ENCODE measurements around the gene FNDC8. TPM values are rescaled to one million over a fixed set of nuclear protein-coding genes. Genes with fewer than 3 reads are reported as not detected.
A peak's percentile ranks its signal among the peaks of the same experiment; 100 is the strongest.

The FNDC8 gene
- polyA plus RNA-seq, 1 of the 3 experiments (the other 2 are of a cell fraction): not detected

- TF ChIP-seq, protein P1, sequence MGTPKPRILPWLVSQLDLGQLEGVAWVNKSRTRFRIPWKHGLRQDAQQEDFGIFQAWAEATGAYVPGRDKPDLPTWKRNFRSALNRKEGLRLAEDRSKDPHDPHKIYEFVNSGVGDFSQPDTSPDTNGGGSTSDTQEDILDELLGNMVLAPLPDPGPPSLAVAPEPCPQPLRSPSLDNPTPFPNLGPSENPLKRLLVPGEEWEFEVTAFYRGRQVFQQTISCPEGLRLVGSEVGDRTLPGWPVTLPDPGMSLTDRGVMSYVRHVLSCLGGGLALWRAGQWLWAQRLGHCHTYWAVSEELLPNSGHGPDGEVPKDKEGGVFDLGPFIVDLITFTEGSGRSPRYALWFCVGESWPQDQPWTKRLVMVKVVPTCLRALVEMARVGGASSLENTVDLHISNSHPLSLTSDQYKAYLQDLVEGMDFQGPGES (IDR thresholded peaks at IDR 0.05; ENCODE audit: low read depth, low read length): no peak
These were observed 39.2 kb upstream of the FNDC8 start (continued) for GRCh38 chr17:35082073-35082657.

DNA sequence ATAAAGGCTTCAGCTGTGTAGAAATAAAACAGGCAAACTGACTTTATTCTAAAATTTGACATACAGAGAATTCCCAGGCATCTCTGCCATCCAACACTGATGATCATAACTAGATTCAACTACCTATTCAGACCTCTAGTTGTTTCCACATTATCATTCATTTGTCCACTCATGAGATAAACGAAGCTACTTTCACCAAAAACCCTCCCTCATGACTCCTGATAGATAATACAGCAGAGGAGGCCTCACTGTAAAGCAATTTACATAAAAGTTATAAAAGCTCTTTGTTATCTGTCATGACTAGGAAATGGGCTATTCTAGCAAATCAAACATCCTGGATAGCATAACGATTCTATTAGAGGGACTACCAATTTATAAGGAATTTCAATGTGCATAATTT lies 38.3 kb upstream of the FNDC8 start:
- ChIA-PET POLR2A (no interaction called here), CTCF (interaction anchor here (0.6 to 1.6 kb wide), 7 partner anchors 12 to 640 kb away, joined by 3 to 7 read pairs (median 3); partner anchors contain the start of gene RFFL)
- H3K4me2 ChIP-seq: peak overlapping the region; percentile 54

More for the DNA sequence above, 38.3 kb upstream of the FNDC8 start:
- peak overlapping the region in 1 of 2 experiments; percentile 2; a peak in 1 of 4 replicates for H3K4me3 ChIP-seq (ENCODE audit: low read depth in 2 of 2, low read length in 1 of 2)
- H4K20me1 ChIP-seq (ENCODE audit: insufficient read depth): peaks cover 6% of the 10 kb centered on the region
- no peak overlapping the region for H2AFZ ChIP-seq (ENCODE audit: low read depth)
- H3K9me3 ChIP-seq: no peaks in the 10 kb centered on the region
- peaks cover 14 to 36% of the 10 kb centered on the region in 2 experiments for H3K4me1 ChIP-seq (ENCODE audit: control insufficient read depth in 1 of 2, insufficient read depth in 2 of 2, low read depth in 1 of 2, low read length in 1 of 2)
- H3K27ac ChIP-seq (ENCODE audit: low read depth in 2 of 2, low read length in 1 of 2): peak overlapping the region; percentile 71 to 86; a peak in 3 of 4 replicates
- DNase-seq: no peak
- WGBS (ENCODE audit: low lambda C conversion rate): 64% methylated on average over 2 of the region's 2 CpGs
- peak overlapping the region; percentile 32; the same call in 1 of the 2 replicates for H3K9ac ChIP-seq
- H3K9me2 ChIP-seq: no peaks in the 10 kb centered on the region
- H3K79me2 ChIP-seq (ENCODE audit: insufficient read depth): peaks cover 84% of the 10 kb centered on the region
- no peaks in the 10 kb centered on the region for H3K27me3 ChIP-seq (ENCODE audit: insufficient read depth)
- TF ChIP-seq REST (IDR thresholded peaks at IDR 0.05; ENCODE audit: low read depth, low read length) (no peak), FOXM1 (IDR thresholded peaks at IDR 0.05; ENCODE audit: low read depth) (no peak), GATA2 (CRISPR knock-in tag; IDR thresholded peaks at IDR 0.05) (no peak), EZH2phosphoT487 (IDR thresholded peaks at IDR 0.05; ENCODE audit: borderline replicate concordance, low read depth) (no peak), RCOR1 (IDR thresholded peaks at IDR 0.05; ENCODE audit: low read length) (no peak), JUND (IDR thresholded peaks at IDR 0.05) (no peak), MXI1 (IDR thresholded peaks at IDR 0.05; ENCODE audit: low read depth, low read length) (no peak), FOSL2 (IDR thresholded peaks at IDR 0.05; ENCODE audit: borderline replicate concordance, low read depth) (no peak), YY1 (IDR thresholded peaks at IDR 0.05; ENCODE audit: low read depth) (no peak), MEF2A (IDR thresholded peaks at IDR 0.05; ENCODE audit: borderline replicate concordance, low read depth) (no peak), SIN3A (IDR thresholded peaks at IDR 0.05; ENCODE audit: borderline replicate concordance, low read depth, low read length) (no peak), NRF1 (IDR thresholded peaks at IDR 0.05; ENCODE audit: low read depth, low read length) (no peak), RAD21 (IDR thresholded peaks at IDR 0.05; ENCODE audit: low read length) (no peak), RFX5 (IDR thresholded peaks at IDR 0.05; ENCODE audit: low read length) (no peak), SMC3 (IDR thresholded peaks at IDR 0.05; ENCODE audit: low read depth, low read length) (no peak), POLR2AphosphoS5 (IDR thresholded peaks at IDR 0.05; ENCODE audit: low read depth, low read length) (no peak)
- TF ChIP-seq, protein P2, sequence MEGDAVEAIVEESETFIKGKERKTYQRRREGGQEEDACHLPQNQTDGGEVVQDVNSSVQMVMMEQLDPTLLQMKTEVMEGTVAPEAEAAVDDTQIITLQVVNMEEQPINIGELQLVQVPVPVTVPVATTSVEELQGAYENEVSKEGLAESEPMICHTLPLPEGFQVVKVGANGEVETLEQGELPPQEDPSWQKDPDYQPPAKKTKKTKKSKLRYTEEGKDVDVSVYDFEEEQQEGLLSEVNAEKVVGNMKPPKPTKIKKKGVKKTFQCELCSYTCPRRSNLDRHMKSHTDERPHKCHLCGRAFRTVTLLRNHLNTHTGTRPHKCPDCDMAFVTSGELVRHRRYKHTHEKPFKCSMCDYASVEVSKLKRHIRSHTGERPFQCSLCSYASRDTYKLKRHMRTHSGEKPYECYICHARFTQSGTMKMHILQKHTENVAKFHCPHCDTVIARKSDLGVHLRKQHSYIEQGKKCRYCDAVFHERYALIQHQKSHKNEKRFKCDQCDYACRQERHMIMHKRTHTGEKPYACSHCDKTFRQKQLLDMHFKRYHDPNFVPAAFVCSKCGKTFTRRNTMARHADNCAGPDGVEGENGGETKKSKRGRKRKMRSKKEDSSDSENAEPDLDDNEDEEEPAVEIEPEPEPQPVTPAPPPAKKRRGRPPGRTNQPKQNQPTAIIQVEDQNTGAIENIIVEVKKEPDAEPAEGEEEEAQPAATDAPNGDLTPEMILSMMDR (IDR thresholded peaks at IDR 0.05): no peak
- TF ChIP-seq, protein P3, sequence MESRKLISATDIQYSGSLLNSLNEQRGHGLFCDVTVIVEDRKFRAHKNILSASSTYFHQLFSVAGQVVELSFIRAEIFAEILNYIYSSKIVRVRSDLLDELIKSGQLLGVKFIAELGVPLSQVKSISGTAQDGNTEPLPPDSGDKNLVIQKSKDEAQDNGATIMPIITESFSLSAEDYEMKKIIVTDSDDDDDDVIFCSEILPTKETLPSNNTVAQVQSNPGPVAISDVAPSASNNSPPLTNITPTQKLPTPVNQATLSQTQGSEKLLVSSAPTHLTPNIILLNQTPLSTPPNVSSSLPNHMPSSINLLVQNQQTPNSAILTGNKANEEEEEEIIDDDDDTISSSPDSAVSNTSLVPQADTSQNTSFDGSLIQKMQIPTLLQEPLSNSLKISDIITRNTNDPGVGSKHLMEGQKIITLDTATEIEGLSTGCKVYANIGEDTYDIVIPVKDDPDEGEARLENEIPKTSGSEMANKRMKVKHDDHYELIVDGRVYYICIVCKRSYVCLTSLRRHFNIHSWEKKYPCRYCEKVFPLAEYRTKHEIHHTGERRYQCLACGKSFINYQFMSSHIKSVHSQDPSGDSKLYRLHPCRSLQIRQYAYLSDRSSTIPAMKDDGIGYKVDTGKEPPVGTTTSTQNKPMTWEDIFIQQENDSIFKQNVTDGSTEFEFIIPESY (IDR thresholded peaks at IDR 0.05; ENCODE audit: borderline replicate concordance, low read depth): no peak
- TF ChIP-seq, protein P4, sequence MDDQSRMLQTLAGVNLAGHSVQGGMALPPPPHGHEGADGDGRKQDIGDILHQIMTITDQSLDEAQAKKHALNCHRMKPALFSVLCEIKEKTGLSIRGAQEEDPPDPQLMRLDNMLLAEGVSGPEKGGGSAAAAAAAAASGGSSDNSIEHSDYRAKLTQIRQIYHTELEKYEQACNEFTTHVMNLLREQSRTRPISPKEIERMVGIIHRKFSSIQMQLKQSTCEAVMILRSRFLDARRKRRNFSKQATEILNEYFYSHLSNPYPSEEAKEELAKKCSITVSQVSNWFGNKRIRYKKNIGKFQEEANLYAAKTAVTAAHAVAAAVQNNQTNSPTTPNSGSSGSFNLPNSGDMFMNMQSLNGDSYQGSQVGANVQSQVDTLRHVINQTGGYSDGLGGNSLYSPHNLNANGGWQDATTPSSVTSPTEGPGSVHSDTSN (IDR thresholded peaks at IDR 0.05): no peak
- H3F3A ChIP-seq (replicated peaks; ENCODE audit: insufficient read depth): peaks cover 27% of the 10 kb centered on the region
- H3K36me3 ChIP-seq (replicated peaks in 1 of 2; ENCODE audit: control insufficient read depth in 1 of 2, insufficient read depth in 2 of 2, low read length in 1 of 2): peaks cover 0 to 4% of the 10 kb centered on the region in 2 experiments
